ENCODE data around the gene PLEKHA5. TPM values are rescaled to one million over a fixed set of nuclear protein-coding genes. Genes with fewer than 3 reads are reported as not detected.

Gene PLEKHA5
- total and polyA plus RNA-seq, 2 of the 4 experiments (the other 2 are of a cell fraction) = 5.3 to 12.2 TPM

- no peak overlapping the region for H3K23ac ChIP-seq (ENCODE audit: low read depth, low read length)
- H2AK9ac ChIP-seq (replicated peaks; ENCODE audit: low read depth, low read length, poor library complexity) = no peak overlapping the region
- WGBS, 2 experiments (ENCODE audit: extremely low coverage in 2 of 2, insufficient read length in 1 of 2) = no CpG with 5 or more reads among the region's 1 CpG
- H3K9me1 ChIP-seq (ENCODE audit: insufficient read depth, low read length) = peaks cover 7% of the 10 kb centered on the region
- ATAC-seq (ENCODE audit: low read depth) = peak; percentile 8
- no peak overlapping the region for H3K56ac ChIP-seq (ENCODE audit: extremely low read depth, insufficient read depth, low read length)
- peak overlapping the region; percentile 60; the same call in 1 of the 2 replicates for H3K14ac ChIP-seq (replicated peaks; ENCODE audit: low read depth, low read length)
- DNase-seq = no peak
- no peaks in the 10 kb centered on the region for H3K36me3 ChIP-seq (ENCODE audit: control insufficient read depth, insufficient read depth, low read length)
- peaks cover 11% of the 10 kb centered on the region; the same call in 1 of the 2 replicates for H4K20me1 ChIP-seq (ENCODE audit: insufficient read depth, low read length)
- H3K4me2 ChIP-seq (ENCODE audit: low read depth, low read length) = no peak overlapping the region
- no peak overlapping the region for H2AFZ ChIP-seq (replicated peaks; ENCODE audit: low read length, poor library complexity)
- H2BK15ac ChIP-seq (ENCODE audit: low read depth, low read length) = no peak overlapping the region; the same call in 2 of the 3 replicates
- no TSS peak for BruUV-seq (replicated peaks)
- no peak overlapping the region for H2BK120ac ChIP-seq (ENCODE audit: low read depth, low read length)
- CTCF ChIA-PET = interaction anchor here (0.6 to 1.6 kb wide), 2 partner anchors 8 to 56 kb away, joined by 3 to 4 read pairs; no protein-coding TSS in a partner anchor
- no peaks in the 10 kb centered on the region for H3K9me3 ChIP-seq (ENCODE audit: control insufficient read depth, insufficient read depth, low read length)
- TF ChIP-seq MXI1 (IDR thresholded peaks at IDR 0.05; ENCODE audit: borderline replicate concordance, low read depth, low read length) (no peak), RAD21 (IDR thresholded peaks at IDR 0.05; ENCODE audit: low read length) (no peak), FOS (IDR thresholded peaks at IDR 0.05; ENCODE audit: low read depth, low read length) (no peak), POLR2A (IDR thresholded peaks at IDR 0.05; ENCODE audit: low read depth, low read length) (no peak)
- no peak overlapping the region for H3K4ac ChIP-seq (ENCODE audit: low read depth, low read length)
- H4K91ac ChIP-seq (ENCODE audit: insufficient read depth, low read depth, low read length) = no peak overlapping the region
- H3K4me3 ChIP-seq (ENCODE audit: insufficient read depth, low read depth, low read length) = no peak overlapping the region
- peak overlapping the region; percentile 7; the same call in 1 of the 2 replicates for H3K18ac ChIP-seq (ENCODE audit: low read depth, low read length)
- dilution Hi-C loops (cut with HindIII; ENCODE audit: low sequenced_read_pairs, unreplicated experiment) = no loop called here
- no peaks in the 10 kb centered on the region for H3K27me3 ChIP-seq (ENCODE audit: control insufficient read depth, insufficient read depth, low read length)
- H3K79me1 ChIP-seq (ENCODE audit: low read depth in 1 of 2, low read length in 2 of 2) = peaks cover 12 to 43% of the 10 kb centered on the region in 2 experiments
- H2BK5ac ChIP-seq (ENCODE audit: low read depth, low read length, poor library complexity, severe bottlenecking) = no peak overlapping the region
- no peak overlapping the region for H2BK20ac ChIP-seq (ENCODE audit: low read depth, low read length)
- H3K9ac ChIP-seq (ENCODE audit: low read depth, low read length) = no peak overlapping the region
- H4K5ac ChIP-seq (ENCODE audit: low read depth, low read length) = no peak overlapping the region
- POLR2A ChIA-PET (ENCODE audit: unreplicated experiment) = interaction anchor here (1.0 kb wide), 1 partner anchor 133 kb away, joined by 3 read pairs; no protein-coding TSS in a partner anchor
- in situ Hi-C loops (cut with MboI; ENCODE audit: low sequenced_read_pairs) = no loop called here
- H3K27ac ChIP-seq (ENCODE audit: insufficient read depth, low read length) = no peak overlapping the region
- H2AK5ac ChIP-seq (ENCODE audit: low read depth, low read length) = no peak overlapping the region
- peak overlapping the region in 1 of 2 experiments; percentile 1; a peak in 1 of 4 replicates for H4K8ac ChIP-seq (ENCODE audit: low read depth in 2 of 2, low read length in 2 of 2)
- intact Hi-C loops (cut with micrococcal nuclease) = no loop called here
- H3K4me1 ChIP-seq (ENCODE audit: control insufficient read depth, insufficient read depth, low read length) = peaks cover 10% of the 10 kb centered on the region
Measured at GRCh38 chr12:19191089-19191488, 61.6 kb downstream of the PLEKHA5 start.

Measured in IMR-90 (cell line).